Measurements from ENCODE around the gene USP12. TPM values are rescaled to one million over a fixed set of nuclear protein-coding genes. Genes with fewer than 3 reads are reported as not detected.

The USP12 gene
- total RNA-seq, 2 donors from 2014 or later: 40.3 to 94.3 TPM

- no peak for DNase-seq (ENCODE audit: low spot score)
- intact Hi-C loops (cut with DNase I): no loop called here
Observed at GRCh38 chr13:27053210-27053884, 118.3 kb downstream of the USP12 start.

DNA sequence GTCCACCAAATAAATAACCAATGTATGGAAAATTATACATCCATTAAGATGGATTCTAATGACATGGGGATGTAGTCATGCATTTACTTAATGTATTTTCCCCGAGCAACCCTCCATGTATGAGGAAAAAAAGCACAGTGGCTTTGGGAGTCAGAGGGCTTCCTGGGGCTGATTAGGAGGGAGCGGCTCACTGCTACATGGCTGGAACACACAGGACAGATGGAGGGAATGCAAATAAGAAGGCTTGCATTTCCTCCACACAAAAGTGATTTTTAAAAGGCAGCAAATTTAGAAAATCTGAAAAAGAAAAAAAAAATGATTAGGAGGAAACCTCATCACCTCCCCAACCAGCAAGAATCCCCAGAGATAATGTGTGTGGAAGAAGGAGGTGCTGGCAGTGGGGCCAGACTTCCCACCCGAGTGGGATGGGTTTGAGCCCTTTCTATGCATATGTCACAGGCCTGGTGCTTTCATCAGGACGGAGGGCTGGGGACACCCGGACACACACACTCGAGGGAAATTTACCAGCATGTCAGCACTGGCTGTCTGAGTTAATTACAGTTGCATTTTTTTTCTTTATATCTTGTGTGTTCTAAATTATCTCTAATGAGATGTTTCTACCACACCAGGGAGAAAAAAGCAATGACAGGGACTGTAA is 118.9 kb downstream of the USP12 start:
- DNase-seq (ENCODE audit: low spot score): no peak
- intact Hi-C loops (cut with DNase I): no loop called here

DNA sequence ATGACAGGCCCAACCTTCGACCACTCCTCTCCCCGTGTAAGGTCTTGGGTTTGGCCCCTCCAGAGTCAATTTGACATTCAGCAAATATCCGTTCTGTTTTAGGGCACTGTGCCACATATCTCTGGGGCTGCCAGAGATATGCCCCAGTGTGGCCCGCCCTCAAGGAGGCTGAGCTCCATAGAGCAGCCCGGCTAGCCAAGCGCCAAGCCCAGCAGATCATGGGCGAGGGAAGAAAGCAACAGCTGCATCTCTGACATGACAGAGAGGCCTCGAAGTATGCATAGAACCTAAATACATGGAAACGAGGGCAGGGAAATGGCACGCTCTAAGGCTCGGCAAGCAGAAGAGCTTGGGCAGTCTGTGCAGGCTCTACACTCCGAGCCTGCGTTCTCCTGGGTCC is 124.5 kb downstream of the USP12 start:
- no peak for DNase-seq (ENCODE audit: low spot score)
- intact Hi-C loops (cut with DNase I): no loop called here

DNA sequence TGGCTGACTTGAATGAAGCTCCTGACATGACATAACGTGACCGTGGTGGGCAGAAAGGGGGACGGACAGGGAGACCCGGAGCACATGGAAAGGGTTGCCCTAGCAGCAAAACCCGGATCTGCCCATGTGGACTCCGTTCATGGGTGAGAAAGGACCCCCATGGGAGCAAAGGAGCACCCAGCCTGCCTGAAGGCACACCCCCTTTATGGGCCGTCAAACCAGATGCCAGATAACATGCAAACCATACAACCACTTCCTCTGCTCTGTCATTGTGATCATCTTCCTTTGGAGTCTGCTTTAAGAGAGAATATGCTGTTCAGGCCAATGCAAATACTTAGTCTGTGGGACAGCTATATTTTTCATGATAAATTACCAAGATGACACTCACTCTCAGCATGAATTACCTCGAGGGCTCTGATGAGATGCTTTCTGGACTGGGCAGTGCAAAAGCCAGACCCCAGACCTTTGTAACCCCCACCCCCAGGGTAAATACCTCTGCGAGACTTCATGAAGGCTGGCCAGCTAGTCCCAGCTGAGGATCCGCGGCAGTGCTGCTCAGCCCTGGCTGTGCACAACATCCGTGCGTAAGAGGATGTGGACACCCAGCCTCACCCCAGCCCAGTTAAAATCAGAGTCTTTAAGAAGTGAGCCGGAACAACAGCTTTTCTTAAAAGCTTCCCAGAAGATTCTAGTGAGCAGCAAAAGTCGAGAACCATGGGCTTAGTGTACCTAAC is 126.6 kb downstream of the USP12 start:
- intact Hi-C loops (cut with DNase I): no loop called here
- no peak for DNase-seq (ENCODE audit: low spot score)

DNA sequence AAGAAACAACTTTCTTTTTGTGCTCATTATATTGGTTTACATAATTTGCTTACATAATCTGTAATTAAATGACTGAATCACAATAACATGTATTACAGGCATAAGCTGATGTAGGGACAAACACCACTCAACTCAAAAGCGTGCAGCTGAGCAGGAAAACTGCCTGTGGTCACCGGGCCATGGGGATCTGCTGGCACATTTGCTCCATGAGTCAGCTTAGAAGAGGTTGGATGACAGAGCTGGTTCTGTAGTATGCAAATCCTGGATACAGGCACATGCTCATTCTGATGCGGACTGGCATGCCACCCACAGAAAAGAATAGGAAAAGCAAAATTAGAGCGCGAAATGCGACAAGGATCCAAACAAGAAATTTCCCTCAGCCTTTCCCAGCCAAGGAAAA is 128.6 kb downstream of the USP12 start:
- no peak for DNase-seq (ENCODE audit: low spot score)
- intact Hi-C loops (cut with DNase I): no loop called here

DNA sequence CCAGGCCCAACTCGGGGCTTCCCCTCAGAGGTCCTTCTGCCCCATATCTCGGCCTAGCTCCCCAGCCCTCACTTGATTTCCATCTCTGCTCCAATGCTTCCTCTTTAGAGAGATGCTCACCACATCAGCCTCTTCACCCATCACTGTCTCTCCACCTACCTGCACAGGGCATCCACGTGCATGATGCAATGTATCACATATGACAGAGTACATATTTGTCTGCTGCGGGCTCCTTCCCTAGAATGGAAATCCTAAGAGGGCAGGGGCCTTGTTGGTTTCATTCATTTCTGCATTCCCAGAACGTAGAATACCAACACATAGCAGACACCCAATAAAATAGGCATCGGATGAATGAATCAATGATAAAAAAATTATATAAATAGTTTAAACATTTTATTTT is 130.3 kb downstream of the USP12 start:
- intact Hi-C loops (cut with DNase I): no loop called here

DNA sequence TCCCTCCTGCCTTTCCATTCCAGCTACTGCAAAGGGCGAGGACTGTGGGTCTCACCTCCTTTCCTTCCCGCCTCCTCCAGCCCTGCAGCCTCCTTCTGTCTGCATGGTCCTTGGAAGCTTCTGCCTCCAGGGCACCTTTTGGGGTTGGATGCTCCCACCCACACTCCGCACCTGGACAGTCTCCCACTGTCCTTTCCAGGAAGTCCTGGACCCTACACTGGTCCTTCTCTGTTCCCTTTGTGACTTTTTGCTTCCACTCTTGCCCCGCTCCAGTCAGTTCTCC is 130.8 kb downstream of the USP12 start:
- DNase-seq (ENCODE audit: low spot score): no peak
- intact Hi-C loops (cut with DNase I): no loop called here

More for the DNA sequence above, 130.3 kb downstream of the USP12 start:
- no peak for DNase-seq (ENCODE audit: low spot score)

GRCh38 chr13:27039171-27039701 is 132.4 kb downstream of the USP12 start:
- no peak for DNase-seq (ENCODE audit: low spot score)
- intact Hi-C loops (cut with DNase I): no loop called here

- no peak for DNase-seq (ENCODE audit: low spot score)
- intact Hi-C loops (cut with DNase I): no loop called here
Observed at GRCh38 chr13:27038323-27038722, 133.3 kb downstream of the USP12 start.

- DNase-seq (ENCODE audit: low spot score): no peak
- intact Hi-C loops (cut with DNase I): no loop called here
Observed at GRCh38 chr13:27037571-27037970, 134.0 kb downstream of the USP12 start.

- intact Hi-C loops (cut with DNase I): no loop called here
- DNase-seq (ENCODE audit: low spot score): no peak
Observed at GRCh38 chr13:27037171-27037570, 134.4 kb downstream of the USP12 start.

- intact Hi-C loops (cut with DNase I): no loop called here
- DNase-seq (ENCODE audit: low spot score): no peak
Observed at GRCh38 chr13:27036236-27036981, 135.2 kb downstream of the USP12 start.

GRCh38 chr13:27035892-27036235 is 135.7 kb downstream of the USP12 start:
- no peak for DNase-seq (ENCODE audit: low spot score)
- intact Hi-C loops (cut with DNase I): no loop called here

- DNase-seq (ENCODE audit: low spot score): no peak
- intact Hi-C loops (cut with DNase I): no loop called here
Observed at GRCh38 chr13:27034678-27035111, 136.9 kb downstream of the USP12 start.

GRCh38 chr13:27028683-27029480 is 142.7 kb downstream of the USP12 start:
- intact Hi-C loops (cut with DNase I): no loop called here
- DNase-seq (ENCODE audit: low spot score): no peak

DNA sequence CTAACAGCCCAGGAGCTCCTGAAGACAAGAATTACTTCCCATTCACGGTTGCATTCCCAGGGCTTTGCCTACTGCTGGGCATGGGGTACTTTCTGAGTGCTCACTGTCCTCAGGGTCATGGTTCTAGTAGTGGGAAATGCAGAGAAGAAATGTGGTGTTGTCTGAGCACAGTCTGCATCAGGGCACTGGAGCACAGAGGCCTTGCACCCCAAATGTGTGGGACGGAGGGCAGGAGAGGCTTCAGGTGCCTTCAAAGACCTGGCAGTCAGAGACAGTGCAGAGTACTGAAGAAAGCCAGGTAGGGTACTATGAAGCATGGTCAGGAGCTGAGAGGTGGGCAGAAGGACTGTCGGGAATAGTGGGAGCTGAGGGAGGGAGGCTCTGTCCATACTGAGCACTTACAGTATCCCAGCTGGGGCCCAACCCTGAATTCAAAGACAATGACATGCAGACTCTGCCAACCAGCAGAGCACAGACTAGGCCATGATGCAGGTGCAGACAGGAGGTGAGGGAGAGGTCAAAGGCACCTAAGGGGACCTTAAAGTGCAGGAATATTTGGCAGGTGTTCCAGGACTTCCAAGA is 144.4 kb downstream of the USP12 start:
- intact Hi-C loops (cut with DNase I): no loop called here
- DNase-seq (ENCODE audit: low spot score): no peak

DNA sequence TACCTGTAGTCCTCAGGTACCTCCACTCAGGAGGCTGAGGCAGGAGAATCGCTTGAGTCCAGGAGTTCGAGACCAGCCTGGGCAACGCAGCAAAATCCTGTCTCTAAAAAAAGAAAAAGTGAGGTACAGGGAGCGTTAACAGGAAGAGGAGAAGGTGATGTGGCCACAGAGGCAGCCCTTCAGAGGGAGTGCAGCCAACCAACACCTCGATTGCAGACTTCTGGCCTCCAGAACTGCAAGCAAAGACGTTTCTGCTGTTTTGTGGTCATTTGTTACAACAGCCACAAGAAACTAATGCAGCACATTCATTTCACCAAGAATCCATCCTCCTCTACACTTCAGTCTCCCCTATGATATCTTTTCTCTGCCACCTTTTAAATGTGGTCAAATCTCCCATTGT is 145.2 kb downstream of the USP12 start:
- intact Hi-C loops (cut with DNase I): no loop called here
- no peak for DNase-seq (ENCODE audit: low spot score)

DNA sequence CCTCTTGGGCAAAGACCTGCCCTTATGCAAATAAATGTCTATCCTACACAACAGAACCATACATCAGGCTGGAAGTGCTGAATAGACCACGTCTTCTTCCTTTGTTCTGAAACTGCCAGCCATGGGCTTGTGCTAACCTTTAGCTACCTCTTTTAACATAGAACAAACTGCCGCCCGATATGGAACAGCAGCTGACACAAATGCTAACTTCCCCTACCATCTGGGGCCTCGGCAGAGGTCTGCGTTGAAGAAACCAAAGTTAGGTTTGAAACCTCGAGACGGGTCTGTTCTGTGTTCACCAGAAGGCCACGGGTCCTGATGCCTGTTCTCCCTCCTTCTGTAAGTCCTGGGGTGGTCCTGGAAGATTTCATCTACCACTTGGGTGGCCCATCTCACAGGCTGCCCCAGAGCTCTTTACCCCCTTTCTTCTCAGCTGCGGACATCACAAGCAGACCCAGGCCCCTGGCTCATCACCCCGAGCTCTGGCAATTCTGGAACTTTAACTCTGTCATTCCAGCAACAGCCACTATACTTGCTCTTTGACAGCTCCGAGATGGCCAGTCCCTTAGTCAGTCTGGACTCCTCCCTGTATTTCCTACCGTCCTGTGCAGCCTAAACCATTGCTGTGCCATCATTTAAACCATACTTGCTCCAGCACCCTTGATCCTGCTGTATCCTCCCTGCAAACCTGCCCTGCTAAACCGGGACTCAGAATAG is 146.7 kb downstream of the USP12 start:
- intact Hi-C loops (cut with DNase I): no loop called here
- no peak for DNase-seq (ENCODE audit: low spot score)

All from posterior vena cava (tissue), 2 donors.